Measurements from ENCODE around the gene F3. TPM values are rescaled to one million over a fixed set of nuclear protein-coding genes. Genes with fewer than 3 reads are reported as not detected.

The F3 gene
- total and polyA plus RNA-seq, 4 donors = 71.5 to 104 (median 85.2) TPM

DNA sequence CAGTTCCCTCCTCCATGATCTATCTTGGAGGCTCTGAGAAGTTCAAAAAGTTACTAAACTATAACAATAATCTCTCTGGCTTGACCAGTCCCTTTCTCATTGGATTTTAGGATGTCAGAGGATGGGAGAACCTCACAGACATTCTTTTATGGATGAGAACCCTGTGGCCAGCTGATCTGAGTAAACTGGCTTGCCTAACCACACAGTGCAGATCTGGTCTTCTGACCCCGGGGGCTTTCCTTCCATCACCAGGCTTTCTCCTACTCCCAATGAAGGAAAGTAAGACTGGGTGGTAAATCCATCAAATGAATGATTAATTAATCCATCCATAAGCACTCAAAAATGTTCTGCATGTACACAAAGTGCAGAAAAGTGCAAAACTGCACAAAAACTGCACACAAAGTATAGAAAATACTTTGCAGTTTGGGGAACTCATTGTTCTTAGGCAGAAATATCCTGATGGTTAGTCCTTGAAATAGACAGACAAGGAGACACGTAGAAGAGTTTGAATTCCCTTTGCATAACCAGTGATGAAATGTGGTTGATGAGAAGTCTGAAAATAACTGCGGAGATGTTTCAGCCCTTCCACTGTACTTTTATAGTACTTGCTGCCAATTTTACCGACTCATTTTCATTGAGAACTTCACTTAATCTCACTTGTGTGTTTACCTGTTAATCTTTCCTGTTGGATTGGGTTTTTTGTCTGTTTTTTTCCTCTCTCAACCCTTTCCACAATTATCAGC is 2.5 kb upstream of the F3 start:
- Histone ChIP-seq H3K36me3 (ENCODE audit: control insufficient read depth, insufficient read depth, low read length) (no peaks in the 10 kb centered on the region), H3K9me3 (ENCODE audit: control insufficient read depth, insufficient read depth, low read length) (no peaks in the 10 kb centered on the region), H3K4me3 (ENCODE audit: low read depth, low read length) (no peak overlapping the region), H3K27me3 (ENCODE audit: control insufficient read depth, insufficient read depth, low read length) (peaks cover 19% of the 10 kb centered on the region), H3K4me1 (ENCODE audit: control insufficient read depth, insufficient read depth, low read length) (peaks cover 16% of the 10 kb centered on the region), H3K27ac (ENCODE audit: low read depth, low read length) (no peak overlapping the region)
- WGBS (ENCODE audit: insufficient coverage) = no CpG with 5 or more reads among the region's 4 CpGs
- DNase-seq (ENCODE audit: low read depth in 4 of 6, low spot score in 6 of 6) = no peak

DNA sequence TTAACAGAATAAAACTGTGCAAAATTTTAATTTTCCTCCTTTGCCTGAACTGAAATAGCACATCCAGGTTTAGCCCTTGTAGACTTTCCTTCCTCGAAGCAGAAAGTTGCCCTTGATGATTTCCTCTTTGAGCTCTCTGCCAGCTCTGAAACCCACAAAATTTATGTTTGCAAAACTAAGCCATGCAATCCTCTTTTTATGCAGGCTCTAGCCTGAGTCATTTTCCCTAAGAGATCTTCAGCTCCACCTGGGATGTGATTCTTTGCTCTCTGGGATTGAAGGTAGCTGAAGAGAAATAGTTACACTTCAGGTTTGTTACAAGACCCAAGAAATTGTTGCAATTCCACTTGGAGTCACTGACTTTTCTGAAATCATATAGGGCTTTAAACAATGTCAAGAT is 1.4 kb upstream of the F3 start:
- peaks cover 19% of the 10 kb centered on the region for H3K27me3 ChIP-seq (ENCODE audit: control insufficient read depth, insufficient read depth, low read length)
- H3K9me3 ChIP-seq (ENCODE audit: control insufficient read depth, insufficient read depth, low read length) = no peaks in the 10 kb centered on the region
- peak overlapping the region; percentile 88 for H3K4me3 ChIP-seq (ENCODE audit: low read depth, low read length)
- 13% methylated on average over 1 of the region's 1 CpG for WGBS (ENCODE audit: insufficient coverage)
- H3K27ac ChIP-seq (ENCODE audit: low read depth, low read length) = no peak overlapping the region
- DNase-seq (ENCODE audit: low read depth in 4 of 6, low spot score in 6 of 6) = no peak
- peaks cover 24% of the 10 kb centered on the region for H3K4me1 ChIP-seq (ENCODE audit: control insufficient read depth, insufficient read depth, low read length)
- H3K36me3 ChIP-seq (ENCODE audit: control insufficient read depth, insufficient read depth, low read length) = no peaks in the 10 kb centered on the region

- WGBS (ENCODE audit: insufficient coverage) = 1% methylated on average over 24 of the region's 26 CpGs
- Histone ChIP-seq H3K4me3 (ENCODE audit: low read depth, low read length) (peak overlapping the region; percentile 88), H3K36me3 (ENCODE audit: control insufficient read depth, insufficient read depth, low read length) (no peaks in the 10 kb centered on the region), H3K27ac (ENCODE audit: low read depth, low read length) (peak overlapping the region; percentile 93), H3K27me3 (ENCODE audit: control insufficient read depth, insufficient read depth, low read length) (peaks cover 19% of the 10 kb centered on the region), H3K9me3 (ENCODE audit: control insufficient read depth, insufficient read depth, low read length) (no peaks in the 10 kb centered on the region), H3K4me1 (ENCODE audit: control insufficient read depth, insufficient read depth, low read length) (peaks cover 24% of the 10 kb centered on the region)
- peak in 1 of 6 donors; percentile 70 for DNase-seq (ENCODE audit: low read depth in 4 of 6, low spot score in 6 of 6)
Observed at GRCh38 chr1:94542088-94542870, 720 bp upstream of the F3 start.

- Histone ChIP-seq H3K36me3 (ENCODE audit: control insufficient read depth, insufficient read depth, low read length) (no peaks in the 10 kb centered on the region), H3K4me1 (ENCODE audit: control insufficient read depth, insufficient read depth, low read length) (peaks cover 24% of the 10 kb centered on the region), H3K27ac (ENCODE audit: low read depth, low read length) (peak overlapping the region; percentile 83), H3K27me3 (ENCODE audit: control insufficient read depth, insufficient read depth, low read length) (peaks cover 19% of the 10 kb centered on the region), H3K9me3 (ENCODE audit: control insufficient read depth, insufficient read depth, low read length) (no peaks in the 10 kb centered on the region), H3K4me3 (ENCODE audit: low read depth, low read length) (peak overlapping the region; percentile 88)
- WGBS (ENCODE audit: insufficient coverage) = 26% methylated on average over 18 of the region's 23 CpGs
- DNase-seq (ENCODE audit: low read depth in 4 of 6, low spot score in 6 of 6) = no peak
Observed at GRCh38 chr1:94540440-94541245, 916 bp downstream of the F3 start.

DNA sequence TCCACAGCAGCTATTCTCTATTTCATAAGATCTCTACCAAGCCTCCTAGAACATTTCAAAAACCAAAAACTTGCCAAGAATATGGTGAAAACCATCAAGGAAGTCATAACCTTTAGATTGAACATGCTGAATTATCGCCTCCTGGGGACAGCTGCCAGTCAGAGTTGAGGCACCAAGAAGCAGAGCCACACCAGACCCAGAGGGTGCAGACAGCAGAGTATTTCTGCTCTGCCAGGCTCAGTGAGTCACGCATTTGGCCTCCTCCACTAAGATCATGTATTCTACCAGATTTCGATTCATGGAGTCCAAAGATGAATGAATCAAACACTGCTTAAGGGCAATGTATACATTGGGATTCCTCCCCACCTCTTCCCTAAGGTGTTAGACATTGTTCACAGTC is 2.1 kb downstream of the F3 start:
- Histone ChIP-seq H3K27me3 (ENCODE audit: control insufficient read depth, insufficient read depth, low read length) (peaks cover 19% of the 10 kb centered on the region), H3K4me3 (ENCODE audit: low read depth, low read length) (peak overlapping the region; percentile 88), H3K4me1 (ENCODE audit: control insufficient read depth, insufficient read depth, low read length) (peaks cover 24% of the 10 kb centered on the region), H3K27ac (ENCODE audit: low read depth, low read length) (peak overlapping the region; percentile 83), H3K9me3 (ENCODE audit: control insufficient read depth, insufficient read depth, low read length) (no peaks in the 10 kb centered on the region), H3K36me3 (ENCODE audit: control insufficient read depth, insufficient read depth, low read length) (no peaks in the 10 kb centered on the region)
- no peak for DNase-seq (ENCODE audit: low read depth in 4 of 6, low spot score in 6 of 6)
- WGBS (ENCODE audit: insufficient coverage) = 61% methylated on average over 2 of the region's 3 CpGs

GRCh38 chr1:94538243-94538827 is 3.2 kb downstream of the F3 start:
- Histone ChIP-seq H3K27ac (ENCODE audit: low read depth, low read length) (peak overlapping the region; percentile 83), H3K27me3 (ENCODE audit: control insufficient read depth, insufficient read depth, low read length) (peaks cover 19% of the 10 kb centered on the region), H3K4me1 (ENCODE audit: control insufficient read depth, insufficient read depth, low read length) (peaks cover 24% of the 10 kb centered on the region), H3K9me3 (ENCODE audit: control insufficient read depth, insufficient read depth, low read length) (no peaks in the 10 kb centered on the region), H3K4me3 (ENCODE audit: low read depth, low read length) (peak overlapping the region; percentile 88), H3K36me3 (ENCODE audit: control insufficient read depth, insufficient read depth, low read length) (no peaks in the 10 kb centered on the region)
- peak in 2 of 6 donors; percentile 57 to 59 for DNase-seq (ENCODE audit: low read depth in 4 of 6, low spot score in 6 of 6)
- 50% methylated on average over 3 of the region's 6 CpGs for WGBS (ENCODE audit: insufficient coverage)

DNA sequence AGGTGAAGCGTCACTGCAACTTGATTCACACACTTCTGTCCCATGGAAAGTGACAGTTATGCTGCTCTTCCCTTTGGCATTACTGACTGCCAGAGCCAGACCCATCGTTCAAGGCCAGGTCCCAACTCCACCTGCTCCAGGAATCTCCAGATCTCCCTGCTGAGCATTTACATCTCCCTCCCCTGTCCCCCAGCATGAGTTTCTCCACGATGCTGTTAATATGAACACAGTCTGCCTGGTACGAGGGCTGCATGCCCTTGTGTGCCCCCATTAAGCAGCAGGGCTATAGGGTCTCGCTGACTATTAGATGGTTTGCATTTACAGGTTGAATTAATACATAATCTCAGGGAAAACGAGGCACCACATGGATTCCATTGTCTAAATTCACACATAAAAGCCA is 4.3 kb downstream of the F3 start:
- peaks cover 3% of the 10 kb centered on the region for H3K36me3 ChIP-seq (ENCODE audit: control insufficient read depth, insufficient read depth, low read length)
- H3K4me3 ChIP-seq (ENCODE audit: low read depth, low read length) = peak overlapping the region; percentile 88
- H3K27me3 ChIP-seq (ENCODE audit: control insufficient read depth, insufficient read depth, low read length) = peaks cover 15% of the 10 kb centered on the region
- 38% methylated on average over 2 of the region's 6 CpGs for WGBS (ENCODE audit: insufficient coverage)
- H3K27ac ChIP-seq (ENCODE audit: low read depth, low read length) = peak overlapping the region; percentile 61
- peaks cover 24% of the 10 kb centered on the region for H3K4me1 ChIP-seq (ENCODE audit: control insufficient read depth, insufficient read depth, low read length)
- no peak for DNase-seq (ENCODE audit: low read depth in 4 of 6, low spot score in 6 of 6)
- no peaks in the 10 kb centered on the region for H3K9me3 ChIP-seq (ENCODE audit: control insufficient read depth, insufficient read depth, low read length)

GRCh38 chr1:94535879-94536278 is 5.7 kb downstream of the F3 start:
- H3K9me3 ChIP-seq (ENCODE audit: control insufficient read depth, insufficient read depth, low read length) = no peaks in the 10 kb centered on the region
- no CpG with 5 or more reads among the region's 9 CpGs for WGBS (ENCODE audit: insufficient coverage)
- H3K27ac ChIP-seq (ENCODE audit: low read depth, low read length) = no peak overlapping the region
- no peak for DNase-seq (ENCODE audit: low read depth in 4 of 6, low spot score in 6 of 6)
- H3K4me3 ChIP-seq (ENCODE audit: low read depth, low read length) = no peak overlapping the region
- peaks cover 4% of the 10 kb centered on the region for H3K27me3 ChIP-seq (ENCODE audit: control insufficient read depth, insufficient read depth, low read length)
- peaks cover 12% of the 10 kb centered on the region for H3K4me1 ChIP-seq (ENCODE audit: control insufficient read depth, insufficient read depth, low read length)
- peaks cover 3% of the 10 kb centered on the region for H3K36me3 ChIP-seq (ENCODE audit: control insufficient read depth, insufficient read depth, low read length)

DNA sequence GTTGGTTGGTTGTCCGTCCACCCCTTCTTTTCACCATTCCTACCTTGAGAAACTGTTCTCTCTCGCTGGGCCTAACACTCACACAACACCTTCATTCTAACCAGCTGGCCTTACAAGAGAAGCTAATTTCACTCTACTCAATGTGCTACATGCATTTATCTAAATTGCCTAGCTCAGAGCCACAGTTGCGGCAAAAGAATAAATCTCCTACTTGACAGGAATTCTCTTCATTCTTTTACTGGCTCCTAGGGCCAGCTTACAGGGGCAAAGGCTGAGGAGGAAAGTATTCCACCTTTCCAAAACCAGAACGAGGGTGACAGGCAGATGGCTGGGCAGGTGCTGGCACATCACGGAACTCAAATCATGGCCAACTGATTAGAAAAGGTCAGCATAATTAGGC is 6.5 kb downstream of the F3 start:
- no peak for DNase-seq (ENCODE audit: low read depth in 4 of 6, low spot score in 6 of 6)
- WGBS (ENCODE audit: insufficient coverage) = 48% methylated on average over 2 of the region's 5 CpGs
- Histone ChIP-seq H3K4me1 (ENCODE audit: control insufficient read depth, insufficient read depth, low read length) (peaks cover 11% of the 10 kb centered on the region), H3K27ac (ENCODE audit: low read depth, low read length) (no peak overlapping the region), H3K9me3 (ENCODE audit: control insufficient read depth, insufficient read depth, low read length) (no peaks in the 10 kb centered on the region), H3K4me3 (ENCODE audit: low read depth, low read length) (no peak overlapping the region), H3K27me3 (ENCODE audit: control insufficient read depth, insufficient read depth, low read length) (no peaks in the 10 kb centered on the region), H3K36me3 (ENCODE audit: control insufficient read depth, insufficient read depth, low read length) (peaks cover 3% of the 10 kb centered on the region)

Measured in spinal cord (tissue), 10 donors.